SIG-M5 treated with dmso at 0.1 percent for 504 hours (cell line): ENCODE data around the gene TMPRSS13.
"Not testable (repeated sequence)": the region's sequence is repeated elsewhere in the genome, so short reads cannot be mapped to it uniquely, and the experiment has no call there.

Experiments
- DNase-seq: peaks from one replicate; lab custom pipeline; 2025; ENCODE audit not compliant: unreplicated experiment; lab: John Stamatoyannopoulos, UW

TMPRSS13 gene

DNA sequence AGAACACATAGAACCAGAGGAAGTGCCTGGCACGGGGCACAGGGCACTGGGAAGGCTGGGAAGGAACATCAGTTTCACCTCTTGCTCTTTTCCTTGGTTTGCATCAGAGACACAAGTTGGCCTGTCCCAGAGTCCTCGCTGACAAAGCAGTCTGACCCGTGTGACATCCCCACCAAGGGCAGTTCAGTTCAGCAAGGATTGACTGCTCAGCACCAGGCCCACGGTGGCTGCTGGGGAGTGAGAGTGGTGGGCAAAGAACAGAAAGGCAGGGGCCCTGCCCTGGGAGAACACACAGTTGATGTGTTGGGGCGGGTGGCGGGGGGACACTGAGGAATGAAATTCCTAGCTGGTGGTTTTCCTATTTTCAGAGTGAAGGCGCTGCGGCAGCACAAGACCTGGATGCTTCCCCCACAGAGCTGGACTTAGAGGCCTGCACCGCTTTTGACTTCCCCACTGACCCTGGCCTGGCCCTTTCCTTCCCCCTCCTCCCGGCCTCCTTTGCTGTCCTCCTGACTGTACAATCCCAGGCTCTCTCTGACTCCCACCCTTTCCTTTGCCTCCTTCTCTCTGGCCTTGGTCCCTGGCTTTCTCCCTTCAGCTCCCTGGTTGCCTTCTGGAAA, 2.2 kb upstream of the TMPRSS13 start:
- no peak for DNase-seq

DNA sequence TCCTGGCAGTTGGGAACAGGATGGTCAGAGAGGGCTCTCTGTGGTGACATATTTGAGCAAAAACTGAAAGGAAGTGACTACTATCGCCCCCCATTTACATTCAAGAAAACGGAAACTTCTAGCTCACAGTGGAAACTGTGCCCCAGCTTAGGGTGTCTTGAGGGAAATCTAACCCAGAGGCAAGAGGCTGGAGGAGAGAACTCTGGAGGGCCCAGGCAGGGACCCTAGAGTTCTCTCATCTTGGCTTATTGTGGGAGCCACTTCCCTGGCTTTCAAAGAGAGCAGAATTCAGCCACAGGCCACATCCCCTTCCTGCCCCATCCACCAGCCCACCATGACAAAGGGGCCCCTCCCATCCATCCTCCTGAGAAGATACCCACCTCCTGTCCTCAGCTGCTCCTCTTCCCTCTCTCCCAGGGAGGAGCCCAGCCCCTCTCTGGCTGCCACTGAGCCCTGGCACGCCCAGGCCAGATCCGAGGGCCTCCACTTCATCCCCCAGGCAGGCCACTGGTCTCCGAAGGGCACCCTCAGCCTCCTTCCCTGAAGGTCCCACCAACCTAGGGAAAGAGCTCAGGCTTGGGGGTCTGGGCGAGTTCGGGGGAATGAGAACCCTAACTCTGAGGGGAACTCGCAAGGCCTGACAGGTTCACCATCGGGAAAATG, 1.6 kb upstream of the TMPRSS13 start:
- no peak for DNase-seq

DNA sequence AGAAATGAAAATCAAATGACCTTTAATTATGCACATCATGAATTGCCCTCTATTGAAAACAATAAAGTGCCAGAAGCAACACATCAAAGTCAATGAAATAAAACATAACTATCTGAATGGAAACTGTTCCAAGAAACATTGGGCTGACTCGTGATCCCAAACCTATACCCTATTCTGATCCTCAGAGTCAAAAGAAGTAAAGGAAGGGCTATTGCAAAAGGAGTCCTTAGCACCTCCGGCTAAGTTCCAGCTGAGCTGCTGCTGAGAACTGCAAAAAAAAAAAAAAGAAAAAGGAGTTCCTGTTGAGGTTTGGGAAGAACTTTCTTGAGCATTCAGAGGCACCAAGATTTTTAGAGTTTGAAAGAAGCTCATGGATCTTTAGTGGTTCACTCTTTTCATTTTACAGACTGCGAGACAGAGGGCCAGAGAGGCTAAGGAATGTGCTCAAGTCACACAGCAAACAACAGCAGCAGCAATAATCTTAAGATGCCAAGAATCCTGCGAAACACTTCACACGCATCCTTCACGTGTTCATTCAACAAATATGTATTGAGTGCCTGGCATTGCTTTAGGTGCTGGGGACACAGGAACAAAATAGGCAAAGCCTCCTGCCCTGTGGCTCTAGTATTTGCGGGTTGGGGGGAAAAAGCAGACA, 841 bp upstream of the TMPRSS13 start:
- DNase-seq = no peak

DNA sequence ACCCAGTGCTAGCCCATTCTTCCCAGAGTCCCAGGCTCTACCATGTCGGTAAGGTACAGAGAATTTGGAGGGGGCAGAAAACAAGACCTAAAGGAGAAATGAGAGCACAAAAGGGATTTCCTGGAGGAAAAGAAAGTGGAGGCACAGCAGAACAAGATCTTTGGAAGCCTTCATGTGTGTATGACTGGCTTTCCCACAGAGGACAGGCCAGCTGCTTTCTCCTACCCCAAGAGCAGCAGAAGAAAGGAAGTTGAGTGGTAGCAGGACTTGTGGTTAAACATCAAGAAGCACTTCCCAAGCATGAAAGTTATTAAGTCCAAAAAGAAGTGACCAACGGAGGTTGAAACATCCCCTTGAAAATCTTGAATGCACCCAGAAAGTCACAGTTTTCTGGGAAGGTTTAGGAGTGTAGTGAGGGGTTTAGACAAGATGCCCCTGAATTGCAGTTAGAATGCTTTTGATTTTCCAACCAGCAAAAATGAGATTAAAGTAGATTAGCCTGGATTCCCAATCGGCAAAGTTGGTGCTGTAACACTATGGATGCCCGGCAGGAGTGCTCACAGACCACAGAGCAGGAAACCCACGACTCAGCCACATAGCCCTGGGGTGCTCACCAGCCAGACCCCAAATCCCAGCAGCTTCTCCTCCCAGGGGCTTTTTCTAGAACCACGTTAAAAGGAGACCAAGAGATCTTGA, 608 bp downstream of the TMPRSS13 start:
- DNase-seq = no peak

DNA sequence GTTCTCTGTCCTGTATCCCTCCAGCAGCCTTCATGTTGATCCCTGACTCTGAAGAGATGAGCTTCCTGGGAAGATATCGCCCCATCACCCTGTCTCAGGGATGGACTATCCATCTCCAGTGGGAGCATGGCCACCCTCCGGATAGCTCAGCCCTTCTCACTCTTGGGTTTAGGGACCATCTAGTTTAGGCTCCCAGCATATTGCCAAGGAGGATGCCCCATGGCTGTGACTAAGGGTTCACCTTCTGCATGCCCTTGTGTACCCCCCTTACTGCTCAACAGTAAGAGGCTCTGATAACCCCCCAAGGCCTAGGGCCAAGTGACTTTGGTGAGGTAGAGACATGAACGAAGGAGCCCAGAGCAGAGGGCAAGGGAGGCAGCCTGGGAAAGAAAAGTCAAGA, 1.3 kb downstream of the TMPRSS13 start:
- DNase-seq = no peak

DNA sequence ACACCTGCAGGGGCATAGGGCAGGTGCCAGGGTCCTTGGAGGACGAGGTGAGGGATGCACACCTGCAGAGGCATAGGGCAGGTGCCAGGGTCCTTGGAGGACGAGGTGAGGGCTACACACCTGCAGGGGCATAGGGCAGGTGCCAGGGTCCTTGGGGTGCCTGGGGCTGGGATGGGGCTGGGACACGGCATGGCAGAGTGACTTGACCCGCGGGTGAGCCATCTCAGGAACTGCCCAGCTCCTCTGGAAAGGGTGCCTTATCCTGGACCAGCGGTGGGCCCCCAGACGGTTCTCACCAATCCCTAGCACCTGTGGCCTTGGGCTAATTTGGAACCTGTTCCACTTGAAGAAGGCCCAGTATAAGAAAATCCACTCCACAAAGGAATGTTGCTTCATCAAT, 3.0 kb downstream of the TMPRSS13 start:
- DNase-seq = not testable (repeated sequence)

DNA sequence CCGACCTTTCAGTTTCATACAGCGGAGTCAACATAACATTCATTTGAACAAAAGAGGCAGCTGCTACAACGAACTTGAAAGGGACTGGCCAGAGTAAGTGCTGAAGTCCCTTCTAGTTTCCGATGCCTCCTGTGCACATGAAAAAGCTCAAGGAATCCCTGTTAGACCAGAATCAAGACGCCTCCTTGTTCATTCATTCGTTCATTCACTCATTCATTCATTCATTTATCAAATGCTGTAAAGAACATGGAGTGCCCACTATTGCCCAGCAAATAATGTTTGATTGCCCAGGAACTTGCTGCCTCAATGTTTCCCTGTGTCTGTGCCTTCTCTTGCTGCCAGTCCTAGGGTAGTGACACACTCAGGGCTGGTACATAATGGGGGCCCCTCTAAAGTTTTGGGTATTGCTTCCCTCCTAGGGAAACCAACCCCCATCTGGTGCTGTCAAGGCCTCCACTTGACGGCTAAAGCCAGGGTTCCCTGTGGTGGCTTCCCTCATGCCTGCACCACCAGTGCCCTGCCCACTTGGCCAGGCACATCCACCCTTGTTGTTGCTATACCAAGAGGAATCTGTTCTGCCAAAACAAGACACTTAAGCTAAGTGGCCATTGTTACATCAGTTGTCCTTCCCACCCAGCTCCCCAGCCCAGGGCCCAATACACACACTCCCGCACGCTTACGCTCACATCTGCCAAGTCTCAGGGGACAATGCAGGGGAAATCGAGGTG, 3.8 kb downstream of the TMPRSS13 start:
- DNase-seq = no peak

DNA sequence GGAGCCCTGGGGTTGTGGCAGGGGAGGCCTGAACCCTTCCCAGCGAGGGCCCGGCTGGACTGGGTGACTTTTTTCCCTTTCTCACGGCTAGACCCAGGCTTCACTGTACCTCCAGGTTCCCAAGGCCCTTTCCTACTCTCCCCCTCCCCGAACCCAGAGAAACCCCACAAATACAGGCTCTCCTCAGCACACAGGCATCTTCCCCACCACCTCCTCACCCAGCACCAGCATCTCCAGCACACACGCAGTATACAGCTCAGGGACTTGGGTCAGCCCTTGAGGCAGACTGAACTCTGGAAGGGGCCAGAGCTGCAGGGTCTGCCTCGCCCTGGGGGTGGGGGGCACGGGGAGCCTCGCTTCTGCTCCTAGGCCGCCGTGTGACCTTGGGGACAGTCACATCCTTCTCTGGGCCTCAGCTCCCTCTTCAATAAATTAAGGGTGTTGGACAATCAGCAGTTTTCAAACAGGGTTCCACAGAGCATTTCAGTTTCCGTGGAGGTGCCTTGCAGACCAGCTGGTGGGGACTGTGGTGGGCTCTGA, 4.5 kb downstream of the TMPRSS13 start:
- DNase-seq = no peak

DNA sequence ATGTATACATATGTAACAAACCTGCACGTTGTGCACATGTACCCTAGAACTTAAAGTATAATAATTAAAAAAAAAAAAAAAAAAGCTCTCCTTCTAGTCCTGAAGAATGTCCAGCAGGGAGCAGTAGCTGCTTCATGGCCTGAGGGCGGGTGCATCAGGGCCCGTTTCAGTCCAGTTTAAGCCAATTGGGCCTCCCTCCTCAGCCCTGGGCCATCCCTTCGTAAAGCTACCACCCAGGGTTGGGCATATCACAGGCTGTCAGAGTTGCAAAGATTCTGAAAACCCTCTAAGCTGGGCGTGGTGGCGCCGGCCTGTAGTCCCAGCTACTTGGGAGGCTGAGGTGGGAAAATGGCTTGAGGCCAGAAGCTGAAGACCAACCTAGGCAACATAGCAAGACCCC, 5.4 kb downstream of the TMPRSS13 start:
- DNase-seq = no peak

DNA sequence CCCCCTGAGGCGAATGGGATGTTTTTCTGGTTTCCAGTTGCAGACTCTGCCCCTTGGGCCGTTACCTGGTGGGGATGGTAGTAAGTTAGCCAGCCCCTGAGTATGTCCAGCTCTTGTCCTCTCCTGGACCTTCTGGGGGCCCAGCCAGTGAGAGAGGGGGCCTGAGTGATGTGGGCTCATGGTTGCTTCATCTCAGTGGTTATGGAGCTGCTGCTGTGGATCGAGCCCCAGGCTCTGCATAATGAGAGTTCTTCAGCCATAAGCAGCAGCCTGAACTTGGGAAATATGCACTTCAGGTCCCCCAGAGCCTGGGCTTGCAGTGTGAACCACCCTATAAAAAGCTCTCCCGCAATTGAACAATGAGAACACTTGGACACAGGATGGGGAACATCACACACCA, 5.9 kb downstream of the TMPRSS13 start:
- no peak for DNase-seq

DNA sequence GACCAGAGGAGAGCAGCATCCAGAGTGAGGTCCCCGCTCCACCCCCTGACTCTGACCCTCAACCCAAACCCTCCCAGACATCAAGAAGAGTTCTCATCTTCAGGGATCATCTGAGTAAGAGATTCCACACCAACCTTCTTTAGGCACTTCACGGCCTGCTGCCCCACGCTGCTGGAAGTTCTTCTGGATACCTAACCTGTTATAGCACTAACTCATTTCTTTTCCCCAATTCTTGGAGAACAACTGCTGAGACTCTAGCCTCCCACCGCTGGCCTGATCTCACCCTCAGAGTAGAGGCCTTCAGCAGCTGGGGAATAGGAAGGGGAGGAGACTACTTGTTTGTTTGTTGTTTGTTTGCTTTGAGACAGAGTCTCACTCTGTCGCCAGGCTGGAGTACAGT, 7.3 kb downstream of the TMPRSS13 start:
- no peak for DNase-seq

DNA sequence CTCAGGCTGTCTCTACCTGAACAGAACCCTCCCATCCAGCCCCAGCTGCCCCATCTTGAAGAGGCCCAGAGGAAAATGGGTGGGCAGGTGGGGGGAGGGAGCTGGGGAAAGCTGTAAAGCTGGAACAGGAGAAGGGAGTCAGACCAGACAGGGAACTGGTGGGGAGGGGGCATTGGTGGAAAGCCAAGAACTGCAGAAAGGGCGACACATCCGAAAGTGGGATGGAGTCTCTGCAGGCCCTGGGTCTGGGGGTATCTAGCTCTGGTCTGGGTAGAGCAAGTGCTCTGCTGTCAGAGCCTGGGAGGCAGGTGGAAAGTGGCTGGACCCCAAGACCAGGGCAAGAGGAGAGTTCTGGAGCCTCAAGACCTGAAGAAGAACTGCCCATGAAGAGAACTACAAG, 7.7 kb downstream of the TMPRSS13 start:
- no peak for DNase-seq

DNA sequence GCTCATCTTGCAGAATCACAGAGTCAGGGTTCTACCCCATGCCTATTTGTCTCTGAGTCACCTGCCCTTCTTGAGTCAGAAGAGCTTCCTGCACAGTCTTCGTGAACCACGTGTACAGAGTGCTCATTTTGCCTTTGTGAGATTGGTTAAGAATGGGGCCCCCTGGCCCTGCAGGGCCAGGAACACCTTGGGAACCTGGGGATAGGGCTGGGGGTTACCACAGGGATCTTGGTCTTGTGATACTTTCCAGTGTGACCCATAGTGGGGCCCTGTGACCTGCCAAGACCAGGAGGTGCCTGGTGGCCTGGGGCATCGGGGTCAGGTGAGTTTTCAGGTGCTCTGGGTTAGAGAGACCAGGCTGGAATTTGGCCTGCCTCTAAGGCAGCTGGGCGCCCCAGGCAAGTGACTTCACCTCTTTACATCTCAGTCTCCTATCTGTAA, 9.4 kb downstream of the TMPRSS13 start:
- DNase-seq = no peak

DNA sequence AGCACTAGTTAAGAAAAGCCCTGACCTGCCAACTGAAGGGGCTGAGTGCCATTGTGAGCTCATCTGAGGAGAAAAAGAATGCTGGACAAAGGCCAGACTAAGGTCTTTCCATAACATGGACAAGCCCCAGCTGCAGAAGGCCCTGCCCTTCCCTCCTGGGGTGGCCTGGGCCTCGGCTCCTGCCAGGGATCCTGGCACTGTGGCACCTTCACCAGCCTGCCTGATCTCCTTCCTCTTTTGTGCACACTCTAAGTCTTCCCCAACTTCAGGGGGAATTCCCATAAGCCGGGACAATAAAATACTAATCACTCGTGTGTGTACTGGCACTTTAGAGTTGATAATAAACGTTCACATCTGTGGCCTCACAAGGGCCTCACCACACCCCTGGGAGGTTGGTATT, 9.9 kb downstream of the TMPRSS13 start:
- no peak for DNase-seq

DNA sequence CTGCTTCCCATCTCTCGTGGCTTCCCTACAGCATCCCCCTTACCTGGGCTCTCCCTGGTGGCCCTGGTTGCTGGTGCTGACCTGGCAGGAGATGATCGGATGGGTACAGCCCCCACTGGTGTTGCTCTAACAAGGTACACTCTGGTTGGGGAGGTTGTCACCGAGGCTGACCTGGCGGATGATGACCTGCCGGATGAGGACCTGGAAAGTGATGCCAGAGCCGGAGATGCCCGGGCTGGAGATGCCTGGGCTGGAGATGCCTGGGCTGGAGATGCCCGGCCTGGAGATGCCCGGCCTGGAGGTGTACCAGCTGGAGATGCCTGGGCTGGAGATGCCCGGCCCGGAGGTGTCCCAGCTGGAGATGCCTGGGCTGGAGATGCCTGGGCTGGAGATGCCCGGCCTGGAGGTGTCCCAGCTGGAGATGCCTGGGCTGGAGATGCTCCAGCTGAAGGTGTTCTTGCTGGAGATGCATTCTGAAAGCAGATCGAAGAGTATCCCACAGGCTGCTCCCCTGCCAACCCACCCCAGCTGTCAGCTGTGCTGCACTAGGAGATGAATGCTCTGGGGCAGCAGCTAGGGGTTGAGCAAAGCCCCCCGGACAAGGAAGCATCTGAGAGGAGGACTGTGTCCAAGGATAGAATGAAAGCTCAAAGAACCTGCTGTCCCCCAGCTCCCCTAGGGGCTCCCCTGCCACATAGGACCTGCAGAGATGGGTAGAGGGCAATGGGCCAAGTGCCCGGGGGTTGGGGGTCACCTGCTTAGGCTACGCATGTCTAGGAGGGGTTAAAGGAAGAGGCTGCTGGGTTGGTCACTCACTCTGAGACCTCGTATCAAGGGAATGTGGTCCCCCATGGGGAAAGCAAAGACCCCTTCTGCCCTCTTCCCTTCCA, 10.6 kb downstream of the TMPRSS13 start:
- no peak for DNase-seq

DNA sequence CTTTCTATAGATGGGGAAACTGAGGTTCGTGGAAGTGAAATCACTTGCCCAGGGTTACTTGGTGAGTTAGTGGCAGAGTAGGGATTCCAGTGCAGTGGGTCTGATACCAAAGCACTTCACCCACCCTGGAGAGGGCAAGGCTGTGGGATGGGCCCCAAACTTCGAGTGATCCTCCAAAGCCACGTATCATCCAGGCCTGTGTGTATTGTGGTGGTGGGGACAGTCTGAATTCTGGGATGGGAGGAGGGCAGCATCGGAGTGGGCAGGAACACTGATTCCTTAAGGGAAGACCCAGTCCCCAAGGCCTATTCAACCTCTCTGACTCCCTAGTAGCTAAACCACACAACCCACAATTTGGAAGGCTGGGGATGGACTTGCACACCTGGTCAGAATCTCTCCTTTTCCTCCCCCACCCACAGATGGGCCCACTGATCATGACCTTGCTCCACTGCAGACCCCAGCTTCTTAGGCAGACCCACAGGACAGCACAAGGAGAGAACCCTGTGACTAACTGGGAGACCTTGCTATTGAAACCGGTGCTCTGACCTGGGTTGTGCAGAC, 11.5 kb downstream of the TMPRSS13 start:
- no peak for DNase-seq

DNA sequence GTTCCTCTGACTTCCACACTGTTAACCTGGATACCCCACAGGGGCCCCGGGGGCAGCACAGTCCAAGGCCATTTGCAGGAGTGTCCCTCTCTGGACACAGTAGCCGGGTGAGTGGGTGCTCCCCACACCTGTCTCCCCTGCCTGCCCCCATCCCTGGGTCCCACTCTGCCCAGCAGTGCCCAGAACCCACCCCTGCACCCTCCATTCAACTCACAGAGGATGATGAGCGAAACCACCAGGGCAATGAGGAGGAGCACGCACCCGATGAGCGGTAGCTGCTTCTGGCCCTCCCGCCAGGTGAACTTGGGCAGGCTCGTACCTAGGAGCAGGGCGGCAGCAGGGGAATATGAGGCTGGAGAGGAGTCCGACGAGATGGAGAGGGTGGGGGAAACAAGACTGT, 12.2 kb downstream of the TMPRSS13 start:
- no peak for DNase-seq

DNA sequence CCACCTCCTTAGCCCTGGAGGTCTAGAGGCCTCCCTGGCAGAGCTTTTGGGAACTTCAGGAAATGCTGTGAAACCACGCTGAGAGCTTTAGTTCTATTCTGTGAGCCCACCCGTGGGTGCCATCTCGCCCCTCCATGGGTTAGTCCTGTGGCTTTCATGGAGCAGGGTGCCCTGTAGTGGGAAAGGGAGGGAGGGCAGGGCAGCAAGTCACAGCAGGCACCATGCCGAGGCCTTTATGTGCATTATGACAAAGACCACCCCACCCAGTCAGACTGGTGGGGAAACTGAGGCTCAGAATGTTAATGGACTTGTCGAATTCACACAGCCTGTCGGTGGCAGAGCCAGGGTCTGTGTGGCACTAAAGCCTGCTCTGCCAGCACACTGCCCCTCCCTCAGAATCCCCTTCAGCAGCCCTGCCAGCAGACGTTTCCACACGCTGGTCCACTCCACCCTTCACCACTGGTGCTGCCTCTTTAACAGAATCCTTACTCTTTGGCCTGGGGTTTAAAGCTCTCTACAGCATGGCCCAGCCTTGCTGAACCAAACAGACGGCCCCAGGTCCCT, 13.4 kb downstream of the TMPRSS13 start:
- no peak for DNase-seq

DNA sequence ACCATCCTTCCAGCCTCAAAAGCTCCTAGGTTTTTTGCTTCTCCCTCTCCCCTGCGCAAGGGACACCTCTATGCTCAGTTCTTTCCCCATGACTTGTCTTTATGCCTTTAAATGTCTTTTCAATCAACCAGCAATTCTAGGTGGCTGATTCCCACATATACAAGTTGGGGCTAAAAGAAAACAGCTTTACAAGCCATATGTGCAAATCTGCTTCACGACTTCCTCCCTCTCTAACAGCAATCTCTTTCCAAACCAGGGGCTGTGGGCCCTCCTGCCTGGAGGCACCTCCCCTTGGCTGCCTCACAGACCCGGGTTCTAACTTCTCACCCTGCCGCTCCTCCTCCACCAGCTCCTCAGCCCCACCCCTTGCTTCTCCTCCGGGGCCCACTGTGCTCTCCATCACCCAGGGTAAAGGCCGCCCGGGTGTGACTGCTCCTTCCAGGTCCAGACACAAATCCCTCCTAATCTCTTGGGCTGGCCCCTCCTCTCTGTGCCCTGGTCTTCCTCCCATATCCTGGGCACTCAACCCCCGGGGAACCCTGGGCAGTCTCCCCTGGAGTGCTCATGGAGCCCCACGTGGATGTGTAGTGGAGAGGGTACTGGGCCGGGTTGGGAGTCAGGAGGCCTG, 14.1 kb downstream of the TMPRSS13 start:
- DNase-seq = no peak
